ENCODE results near the gene LRRK1.

GRCh38 chr15:101056366-101057334, 137.5 kb downstream of the LRRK1 start:
- TF ChIP-seq CTCF (IDR thresholded peaks at IDR 0.05) (no peak), POLR2A (IDR thresholded peaks at IDR 0.05) (no peak)
